SK-N-SH (cell line): ENCODE measurements around the gene ADCY10.

ENCODE experiments used
- EP300 ChIP-seq, 2 experiments: IDR thresholded peaks; 2 replicates each; pipeline versions ENCODE4 v1.4.0 to v1.6.1; 2012; ENCODE audit warnings: borderline replicate concordance in 1 of 2, low read depth in 1 of 2, low read length in 1 of 2
- JUND ChIP-seq: IDR thresholded peaks from 2 replicates; pipeline ENCODE4 v1.4.0; 2012
- NRF1 ChIP-seq: IDR thresholded peaks from 2 replicates; pipeline ENCODE4 v1.6.1; 2012; ENCODE audit warnings: low read depth, mild to moderate bottlenecking, low read length
- POLR2AphosphoS5 ChIP-seq: IDR thresholded peaks from 2 replicates; pipeline ENCODE4 v1.6.1; 2012; ENCODE audit warnings: low read depth, low read length
- RAD21 ChIP-seq: IDR thresholded peaks from 2 replicates; pipeline ENCODE4 v1.6.1; 2012; ENCODE audit warnings: mild to moderate bottlenecking, low read length
- RXRA ChIP-seq: IDR thresholded peaks from 2 replicates; pipeline ENCODE4 v1.4.0; 2012; ENCODE audit warnings: low read depth, mild to moderate bottlenecking, borderline replicate concordance
- SIN3A ChIP-seq: IDR thresholded peaks from 2 replicates; pipeline ENCODE4 v1.6.1; 2012; ENCODE audit warnings: low read depth, mild to moderate bottlenecking, low read length, moderate library complexity, borderline replicate concordance
- SMC3 ChIP-seq: IDR thresholded peaks from 2 replicates; pipeline ENCODE4 v1.6.1; 2012; ENCODE audit warnings: low read depth, low read length, improper control_type of control experiment
- TCF12 ChIP-seq: IDR thresholded peaks from 2 replicates; pipeline ENCODE4 v1.4.0; 2012
- TEAD4 ChIP-seq: IDR thresholded peaks from 2 replicates; pipeline ENCODE4 v1.4.0; 2012; ENCODE audit warnings: mild to moderate bottlenecking, borderline replicate concordance; ENCODE audit not compliant: insufficient read depth
- TF ChIP-seq, protein P1 (sequence below): fragments of 200-600 bp; sonication (generic); IDR thresholded peaks from 2 replicates; pipeline ENCODE4 v1.6.1; 2017; ENCODE audit warnings: antibody characterized with exemption, mild to moderate bottlenecking, moderate library complexity
- TF ChIP-seq, protein P2 (sequence below): IDR thresholded peaks from 2 replicates; pipeline ENCODE4 v1.6.1; 2012; ENCODE audit warnings: mild to moderate bottlenecking, low read depth, low read length, moderate library complexity
- TF ChIP-seq, protein P3 (sequence below): IDR thresholded peaks from 2 replicates; pipeline ENCODE4; 2012
- TF ChIP-seq, protein P4 (sequence below): fragments of 150-350 bp; IDR thresholded peaks from 2 replicates; pipeline ENCODE4 v1.6.1; 2017; ENCODE audit warnings: antibody characterized with exemption, low read length, low read depth, borderline replicate concordance

DNA sequence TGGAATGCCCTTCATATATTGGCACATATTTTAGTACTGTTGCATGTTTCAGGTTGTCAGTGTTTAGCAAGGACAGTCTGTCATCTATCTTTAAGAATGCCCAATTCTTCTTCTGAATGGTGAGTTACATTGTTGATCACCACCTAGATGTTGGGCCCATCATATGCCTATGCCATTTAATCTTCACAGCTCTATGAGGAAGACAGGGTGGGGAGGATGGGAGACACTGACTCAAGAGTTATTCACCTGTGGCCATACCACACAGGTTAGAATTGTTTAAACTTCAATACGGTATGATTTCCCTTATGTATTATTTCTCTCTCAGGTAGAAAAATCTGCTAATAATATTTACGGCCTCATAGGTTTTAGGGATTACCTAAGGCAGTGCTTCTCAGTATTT lies 147.4 kb downstream of the ADCY10 start:
- TF ChIP-seq RXRA (no peak), JUND (no peak), EP300 (IDR thresholded peaks at IDR 0.05; ENCODE audit: borderline replicate concordance in 1 of 2, low read depth in 1 of 2, low read length in 1 of 2) (no peak), RAD21 (no peak), SMC3 (no peak), NRF1 (no peak), TEAD4 (no peak), TCF12 (no peak), POLR2AphosphoS5 (no peak), SIN3A (no peak)
- TF ChIP-seq, protein P1, sequence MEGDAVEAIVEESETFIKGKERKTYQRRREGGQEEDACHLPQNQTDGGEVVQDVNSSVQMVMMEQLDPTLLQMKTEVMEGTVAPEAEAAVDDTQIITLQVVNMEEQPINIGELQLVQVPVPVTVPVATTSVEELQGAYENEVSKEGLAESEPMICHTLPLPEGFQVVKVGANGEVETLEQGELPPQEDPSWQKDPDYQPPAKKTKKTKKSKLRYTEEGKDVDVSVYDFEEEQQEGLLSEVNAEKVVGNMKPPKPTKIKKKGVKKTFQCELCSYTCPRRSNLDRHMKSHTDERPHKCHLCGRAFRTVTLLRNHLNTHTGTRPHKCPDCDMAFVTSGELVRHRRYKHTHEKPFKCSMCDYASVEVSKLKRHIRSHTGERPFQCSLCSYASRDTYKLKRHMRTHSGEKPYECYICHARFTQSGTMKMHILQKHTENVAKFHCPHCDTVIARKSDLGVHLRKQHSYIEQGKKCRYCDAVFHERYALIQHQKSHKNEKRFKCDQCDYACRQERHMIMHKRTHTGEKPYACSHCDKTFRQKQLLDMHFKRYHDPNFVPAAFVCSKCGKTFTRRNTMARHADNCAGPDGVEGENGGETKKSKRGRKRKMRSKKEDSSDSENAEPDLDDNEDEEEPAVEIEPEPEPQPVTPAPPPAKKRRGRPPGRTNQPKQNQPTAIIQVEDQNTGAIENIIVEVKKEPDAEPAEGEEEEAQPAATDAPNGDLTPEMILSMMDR, result no peak
- TF ChIP-seq, protein P2, sequence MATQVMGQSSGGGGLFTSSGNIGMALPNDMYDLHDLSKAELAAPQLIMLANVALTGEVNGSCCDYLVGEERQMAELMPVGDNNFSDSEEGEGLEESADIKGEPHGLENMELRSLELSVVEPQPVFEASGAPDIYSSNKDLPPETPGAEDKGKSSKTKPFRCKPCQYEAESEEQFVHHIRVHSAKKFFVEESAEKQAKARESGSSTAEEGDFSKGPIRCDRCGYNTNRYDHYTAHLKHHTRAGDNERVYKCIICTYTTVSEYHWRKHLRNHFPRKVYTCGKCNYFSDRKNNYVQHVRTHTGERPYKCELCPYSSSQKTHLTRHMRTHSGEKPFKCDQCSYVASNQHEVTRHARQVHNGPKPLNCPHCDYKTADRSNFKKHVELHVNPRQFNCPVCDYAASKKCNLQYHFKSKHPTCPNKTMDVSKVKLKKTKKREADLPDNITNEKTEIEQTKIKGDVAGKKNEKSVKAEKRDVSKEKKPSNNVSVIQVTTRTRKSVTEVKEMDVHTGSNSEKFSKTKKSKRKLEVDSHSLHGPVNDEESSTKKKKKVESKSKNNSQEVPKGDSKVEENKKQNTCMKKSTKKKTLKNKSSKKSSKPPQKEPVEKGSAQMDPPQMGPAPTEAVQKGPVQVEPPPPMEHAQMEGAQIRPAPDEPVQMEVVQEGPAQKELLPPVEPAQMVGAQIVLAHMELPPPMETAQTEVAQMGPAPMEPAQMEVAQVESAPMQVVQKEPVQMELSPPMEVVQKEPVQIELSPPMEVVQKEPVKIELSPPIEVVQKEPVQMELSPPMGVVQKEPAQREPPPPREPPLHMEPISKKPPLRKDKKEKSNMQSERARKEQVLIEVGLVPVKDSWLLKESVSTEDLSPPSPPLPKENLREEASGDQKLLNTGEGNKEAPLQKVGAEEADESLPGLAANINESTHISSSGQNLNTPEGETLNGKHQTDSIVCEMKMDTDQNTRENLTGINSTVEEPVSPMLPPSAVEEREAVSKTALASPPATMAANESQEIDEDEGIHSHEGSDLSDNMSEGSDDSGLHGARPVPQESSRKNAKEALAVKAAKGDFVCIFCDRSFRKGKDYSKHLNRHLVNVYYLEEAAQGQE, result no peak
- TF ChIP-seq, protein P3, sequence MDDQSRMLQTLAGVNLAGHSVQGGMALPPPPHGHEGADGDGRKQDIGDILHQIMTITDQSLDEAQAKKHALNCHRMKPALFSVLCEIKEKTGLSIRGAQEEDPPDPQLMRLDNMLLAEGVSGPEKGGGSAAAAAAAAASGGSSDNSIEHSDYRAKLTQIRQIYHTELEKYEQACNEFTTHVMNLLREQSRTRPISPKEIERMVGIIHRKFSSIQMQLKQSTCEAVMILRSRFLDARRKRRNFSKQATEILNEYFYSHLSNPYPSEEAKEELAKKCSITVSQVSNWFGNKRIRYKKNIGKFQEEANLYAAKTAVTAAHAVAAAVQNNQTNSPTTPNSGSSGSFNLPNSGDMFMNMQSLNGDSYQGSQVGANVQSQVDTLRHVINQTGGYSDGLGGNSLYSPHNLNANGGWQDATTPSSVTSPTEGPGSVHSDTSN, result no peak
- TF ChIP-seq, protein P4, sequence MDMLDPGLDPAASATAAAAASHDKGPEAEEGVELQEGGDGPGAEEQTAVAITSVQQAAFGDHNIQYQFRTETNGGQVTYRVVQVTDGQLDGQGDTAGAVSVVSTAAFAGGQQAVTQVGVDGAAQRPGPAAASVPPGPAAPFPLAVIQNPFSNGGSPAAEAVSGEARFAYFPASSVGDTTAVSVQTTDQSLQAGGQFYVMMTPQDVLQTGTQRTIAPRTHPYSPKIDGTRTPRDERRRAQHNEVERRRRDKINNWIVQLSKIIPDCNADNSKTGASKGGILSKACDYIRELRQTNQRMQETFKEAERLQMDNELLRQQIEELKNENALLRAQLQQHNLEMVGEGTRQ, result no peak
